ENCODE measurements around the gene HMGN1. TPM values are rescaled to one million over a fixed set of nuclear protein-coding genes. Genes with fewer than 3 reads are reported as not detected.

Gene HMGN1
- polyA plus RNA-seq (2012; ENCODE audit: insufficient read length, low read depth) = 392 TPM

GRCh38 chr21:39348355-39349210 lies at the start of gene HMGN1:
Gene HMGN1, minus strand, starts transcription at chr21:39349088. Its CDS starts 171 bp downstream, at chr21:39348917.
- TF ChIP-seq FOXP2 (optimal IDR thresholded peaks at IDR 0.05; ENCODE audit: borderline replicate concordance, extremely low read depth, extremely low read length, insufficient read depth) = no peak
- TF ChIP-seq POLR2AphosphoS5 (IDR thresholded peaks at IDR 0.05; ENCODE audit: low read depth, low read length) = peak; percentile 26; the same call in 1 of the 2 replicates
- TF ChIP-seq SIN3A (IDR thresholded peaks at IDR 0.05; ENCODE audit: borderline replicate concordance, insufficient read depth, low read length) = peak; percentile 39; the same call in 1 of the 2 replicates
- TF ChIP-seq REST (IDR thresholded peaks at IDR 0.05; ENCODE audit: insufficient read depth in 1 of 2, low read depth in 2 of 2, low read length in 2 of 2) = no peak
- 0 out of 2 replicates have a peak, but pooled peaks have one; percentile 22 for TF ChIP-seq TAF1 (IDR thresholded peaks at IDR 0.05; ENCODE audit: borderline replicate concordance, insufficient read depth, low read length)

GRCh38 chr21:39397646-39398385 lies 48.9 kb upstream of the HMGN1 start:
- TF ChIP-seq POLR2AphosphoS5 (IDR thresholded peaks at IDR 0.05; ENCODE audit: low read depth, low read length) (no peak), REST (IDR thresholded peaks at IDR 0.05; ENCODE audit: insufficient read depth in 1 of 2, low read depth in 2 of 2, low read length in 2 of 2) (no peak)

- TF ChIP-seq TAF1 (IDR thresholded peaks at IDR 0.05; ENCODE audit: borderline replicate concordance, insufficient read depth, low read length) (no peak), REST (IDR thresholded peaks at IDR 0.05; ENCODE audit: insufficient read depth in 1 of 2, low read depth in 2 of 2, low read length in 2 of 2) (no peak), SIN3A (IDR thresholded peaks at IDR 0.05; ENCODE audit: borderline replicate concordance, insufficient read depth, low read length) (no peak), POLR2AphosphoS5 (IDR thresholded peaks at IDR 0.05; ENCODE audit: low read depth, low read length) (no peak), FOXP2 (optimal IDR thresholded peaks at IDR 0.05; ENCODE audit: borderline replicate concordance, extremely low read depth, extremely low read length, insufficient read depth) (no peak)
These were observed 44.1 kb upstream of the HMGN1 start for GRCh38 chr21:39392981-39393380.

- TF ChIP-seq TAF1 (IDR thresholded peaks at IDR 0.05; ENCODE audit: borderline replicate concordance, insufficient read depth, low read length) (no peak), POLR2AphosphoS5 (IDR thresholded peaks at IDR 0.05; ENCODE audit: low read depth, low read length) (no peak), REST (IDR thresholded peaks at IDR 0.05; ENCODE audit: insufficient read depth in 1 of 2, low read depth in 2 of 2, low read length in 2 of 2) (no peak), FOXP2 (optimal IDR thresholded peaks at IDR 0.05; ENCODE audit: borderline replicate concordance, extremely low read depth, extremely low read length, insufficient read depth) (no peak), SIN3A (IDR thresholded peaks at IDR 0.05; ENCODE audit: borderline replicate concordance, insufficient read depth, low read length) (no peak)
These were observed 41.4 kb upstream of the HMGN1 start for GRCh38 chr21:39390212-39390765.
